ENCODE data around the gene BRICD5. TPM values are rescaled to one million over a fixed set of nuclear protein-coding genes. Genes with fewer than 3 reads are reported as not detected.

Gene BRICD5
- total and polyA plus RNA-seq, 2 of the 13 experiments (the other 11 are each of a cell fraction or from before 2014, with no cell fraction given), result 1.6 to 5.8 TPM

DNA sequence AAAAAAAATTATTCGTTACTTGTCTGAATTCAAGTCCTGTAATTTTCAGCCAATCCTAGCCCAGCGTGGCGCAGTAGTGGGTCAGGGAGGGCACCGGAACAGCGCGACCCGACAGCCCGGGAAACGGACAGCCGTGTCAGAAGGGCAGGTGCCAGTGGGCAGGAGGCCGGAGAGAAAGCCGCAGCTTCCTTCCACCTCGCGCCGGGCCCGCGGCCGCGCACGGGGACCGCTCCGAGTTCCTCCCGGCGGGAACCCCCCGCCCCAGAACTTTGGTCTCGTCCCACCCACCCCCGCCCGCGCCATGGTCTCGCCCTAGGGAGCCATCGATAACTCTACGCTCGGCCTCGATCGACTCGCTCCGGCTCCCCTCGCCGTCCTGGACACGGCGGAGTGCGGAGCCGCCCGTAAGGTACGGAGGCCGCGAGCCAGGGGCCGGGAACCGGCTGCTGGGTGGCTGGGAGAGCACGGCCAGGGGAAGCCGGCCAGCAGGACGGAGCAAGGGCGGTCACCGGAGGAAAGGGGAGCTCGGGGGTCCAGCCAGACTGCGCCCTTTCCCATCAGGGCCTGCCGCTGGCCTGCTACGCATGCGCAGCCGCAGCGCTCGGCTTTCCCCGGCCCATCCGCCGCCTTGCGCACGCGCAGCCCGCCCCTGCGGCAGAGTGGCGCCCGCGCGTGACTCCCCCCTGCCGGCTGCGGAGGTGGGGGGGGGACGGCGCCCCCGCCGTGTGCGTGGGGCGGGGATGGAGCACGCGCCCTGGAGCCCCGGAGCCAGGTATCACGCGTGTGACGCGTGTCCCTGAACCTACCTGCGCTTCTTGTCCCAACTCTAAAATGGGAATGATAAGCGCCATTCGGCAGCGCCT is 5.3 kb downstream of the BRICD5 start, which contains the start of gene MLST8 (continued):
- TF ChIP-seq, protein P1, sequence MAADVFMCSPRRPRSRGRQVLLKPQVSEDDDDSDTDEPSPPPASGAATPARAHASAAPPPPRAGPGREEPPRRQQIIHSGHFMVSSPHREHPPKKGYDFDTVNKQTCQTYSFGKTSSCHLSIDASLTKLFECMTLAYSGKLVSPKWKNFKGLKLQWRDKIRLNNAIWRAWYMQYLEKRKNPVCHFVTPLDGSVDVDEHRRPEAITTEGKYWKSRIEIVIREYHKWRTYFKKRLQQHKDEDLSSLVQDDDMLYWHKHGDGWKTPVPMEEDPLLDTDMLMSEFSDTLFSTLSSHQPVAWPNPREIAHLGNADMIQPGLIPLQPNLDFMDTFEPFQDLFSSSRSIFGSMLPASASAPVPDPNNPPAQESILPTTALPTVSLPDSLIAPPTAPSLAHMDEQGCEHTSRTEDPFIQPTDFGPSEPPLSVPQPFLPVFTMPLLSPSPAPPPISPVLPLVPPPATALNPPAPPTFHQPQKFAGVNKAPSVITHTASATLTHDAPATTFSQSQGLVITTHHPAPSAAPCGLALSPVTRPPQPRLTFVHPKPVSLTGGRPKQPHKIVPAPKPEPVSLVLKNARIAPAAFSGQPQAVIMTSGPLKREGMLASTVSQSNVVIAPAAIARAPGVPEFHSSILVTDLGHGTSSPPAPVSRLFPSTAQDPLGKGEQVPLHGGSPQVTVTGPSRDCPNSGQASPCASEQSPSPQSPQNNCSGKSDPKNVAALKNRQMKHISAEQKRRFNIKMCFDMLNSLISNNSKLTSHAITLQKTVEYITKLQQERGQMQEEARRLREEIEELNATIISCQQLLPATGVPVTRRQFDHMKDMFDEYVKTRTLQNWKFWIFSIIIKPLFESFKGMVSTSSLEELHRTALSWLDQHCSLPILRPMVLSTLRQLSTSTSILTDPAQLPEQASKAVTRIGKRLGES (CRISPR knock-in tag; IDR thresholded peaks at IDR 0.05; ENCODE audit: borderline replicate concordance), result peak; percentile 39; the same call in 1 of the 2 replicates
- TF ChIP-seq ZBTB37 (CRISPR knock-in tag; IDR thresholded peaks at IDR 0.05), result no peak
- TF ChIP-seq ZNF230 (CRISPR knock-in tag; IDR thresholded peaks at IDR 0.05), result peak; percentile 18; the same call in 1 of the 2 replicates
- TF ChIP-seq ZNF205 (CRISPR knock-in tag; IDR thresholded peaks at IDR 0.05), result peak; percentile 76; the same call in 1 of the 2 replicates
- no peak; the same call in none of the 2 replicates for TF ChIP-seq MEIS2 (CRISPR knock-in tag; IDR thresholded peaks at IDR 0.05)
- TF ChIP-seq DRAP1 (CRISPR knock-in tag; IDR thresholded peaks at IDR 0.05), result no peak
- TF ChIP-seq PRPF4 (IDR thresholded peaks at IDR 0.05; ENCODE audit: low read depth, low read length, poor library complexity, severe bottlenecking), result no peak
- TF ChIP-seq ZNF770 (CRISPR knock-in tag; IDR thresholded peaks at IDR 0.05), result peak; percentile 64; the same call in 1 of the 2 replicates
- TF ChIP-seq ZNF550 (CRISPR knock-in tag; IDR thresholded peaks at IDR 0.05; ENCODE audit: borderline replicate concordance), result peak; percentile 81; the same call in 1 of the 2 replicates
- TF ChIP-seq PAWR (CRISPR knock-in tag; IDR thresholded peaks at IDR 0.05; ENCODE audit: borderline replicate concordance), result no peak
- TF ChIP-seq AKNA (CRISPR knock-in tag; IDR thresholded peaks at IDR 0.05; ENCODE audit: borderline replicate concordance), result peak; percentile 18; the same call in 1 of the 2 replicates
- 0 out of 2 replicates have a peak, but pooled peaks have one; percentile 57 for TF ChIP-seq FOXM1 (CRISPR knock-in tag; IDR thresholded peaks at IDR 0.05)
- TF ChIP-seq E2F1 (CRISPR knock-in tag; IDR thresholded peaks at IDR 0.05), result 0 out of 2 replicates have a peak, but pooled peaks have one; percentile 8
